ENCODE results near the gene GUCY1B1.

GRCh38 chr4:155735496-155735895 is 23.3 kb upstream of the GUCY1B1 start:
- TF ChIP-seq CTCF (IDR thresholded peaks at IDR 0.05 in 4 of 5, conservative IDR thresholded peaks at IDR 0.05 in 1 of 5): no peak
- no peak for TF ChIP-seq POLR2A (IDR thresholded peaks at IDR 0.05)

Data from gastrocnemius medialis (tissue), 4 donors.